ENCODE data around the gene AADACL4. TPM values are rescaled to one million over a fixed set of nuclear protein-coding genes. Genes with fewer than 3 reads are reported as not detected.

Gene AADACL4
- total RNA-seq, 1 donor from 2014 or later = not detected

- intact Hi-C loops (cut with micrococcal nuclease) = loop anchor here (1.0 kb wide), 1 partner anchor 14 kb away; the partner anchor contains the start of gene DHRS3
- peak; percentile 83 for DNase-seq
- Mint-ChIP-seq H3K4me1 (peaks cover 43% of the 10 kb centered on the region), H3K4me3 (peak overlapping the region; percentile 59), H3K9me3 (peaks cover 4% of the 10 kb centered on the region), H3K27ac (peak overlapping the region; percentile 80), H3K36me3 (ENCODE audit: low read depth) (peaks cover 40% of the 10 kb centered on the region), H3K27me3 (no peaks in the 10 kb centered on the region)
Observed at GRCh38 chr1:12604114-12604874, 39.6 kb upstream of the AADACL4 start.

- Mint-ChIP-seq H3K36me3 (ENCODE audit: low read depth) (peaks cover 44% of the 10 kb centered on the region), H3K4me1 (peaks cover 42% of the 10 kb centered on the region)
Observed at GRCh38 chr1:12604986-12605385, 38.9 kb upstream of the AADACL4 start.

GRCh38 chr1:12607263-12607662 lies 36.6 kb upstream of the AADACL4 start:
- Mint-ChIP-seq H3K27ac (no peak overlapping the region), H3K9me3 (peaks cover 4% of the 10 kb centered on the region), H3K36me3 (ENCODE audit: low read depth) (peaks cover 61% of the 10 kb centered on the region), H3K4me3 (no peak overlapping the region), H3K27me3 (no peaks in the 10 kb centered on the region), H3K4me1 (peaks cover 38% of the 10 kb centered on the region)
- intact Hi-C loops (cut with micrococcal nuclease) = no loop called here
- DNase-seq = no peak

More at GRCh38 chr1:12604986-12605385, 38.9 kb upstream of the AADACL4 start:
- no peak for DNase-seq
- no peak overlapping the region for H3K27ac Mint-ChIP-seq
- peaks cover 4% of the 10 kb centered on the region for H3K9me3 Mint-ChIP-seq
- intact Hi-C loops (cut with micrococcal nuclease) = loop anchor here (1.0 kb wide), 1 partner anchor 13 kb away; the partner anchor contains the start of gene DHRS3
- H3K27me3 Mint-ChIP-seq = no peaks in the 10 kb centered on the region
- H3K4me3 Mint-ChIP-seq = no peak overlapping the region

GRCh38 chr1:12608311-12608957 lies 35.5 kb upstream of the AADACL4 start:
- intact Hi-C loops (cut with micrococcal nuclease) = no loop called here
- H3K27me3 Mint-ChIP-seq = no peaks in the 10 kb centered on the region
- no peak for DNase-seq
- H3K36me3 Mint-ChIP-seq (ENCODE audit: low read depth) = peaks cover 71% of the 10 kb centered on the region
- H3K9me3 Mint-ChIP-seq = peaks cover 4% of the 10 kb centered on the region
- H3K4me3 Mint-ChIP-seq = no peak overlapping the region
- peaks cover 40% of the 10 kb centered on the region for H3K4me1 Mint-ChIP-seq
- H3K27ac Mint-ChIP-seq = no peak overlapping the region

- peaks cover 4% of the 10 kb centered on the region for H3K9me3 Mint-ChIP-seq
- no peaks in the 10 kb centered on the region for H3K27me3 Mint-ChIP-seq
- peak overlapping the region; percentile 13 for H3K27ac Mint-ChIP-seq
- DNase-seq = no peak
- H3K36me3 Mint-ChIP-seq (ENCODE audit: low read depth) = peaks cover 70% of the 10 kb centered on the region
- H3K4me3 Mint-ChIP-seq = no peak overlapping the region
- H3K4me1 Mint-ChIP-seq = peaks cover 43% of the 10 kb centered on the region
- intact Hi-C loops (cut with micrococcal nuclease) = loop anchor here (10.0 kb wide), 1 partner anchor 485 kb away; no protein-coding TSS in a partner anchor
Observed at GRCh38 chr1:12609469-12610003, 34.3 kb upstream of the AADACL4 start.

- Mint-ChIP-seq H3K4me3 (no peak overlapping the region), H3K9me3 (peaks cover 4% of the 10 kb centered on the region), H3K36me3 (ENCODE audit: low read depth) (peaks cover 72% of the 10 kb centered on the region), H3K27ac (no peak overlapping the region), H3K27me3 (peaks cover 2% of the 10 kb centered on the region), H3K4me1 (peaks cover 46% of the 10 kb centered on the region)
- intact Hi-C loops (cut with micrococcal nuclease) = loop anchor here (10.0 kb wide), 1 partner anchor 486 kb away; no protein-coding TSS in a partner anchor
- no peak for DNase-seq
Observed at GRCh38 chr1:12610305-12610935, 33.5 kb upstream of the AADACL4 start.

- H3K27me3 Mint-ChIP-seq = peaks cover 2% of the 10 kb centered on the region
- no peak overlapping the region for H3K27ac Mint-ChIP-seq
- H3K4me3 Mint-ChIP-seq = no peak overlapping the region
- peaks cover 49% of the 10 kb centered on the region for H3K4me1 Mint-ChIP-seq
- H3K9me3 Mint-ChIP-seq = peaks cover 4% of the 10 kb centered on the region
- H3K36me3 Mint-ChIP-seq (ENCODE audit: low read depth) = peaks cover 74% of the 10 kb centered on the region
- DNase-seq = no peak
- intact Hi-C loops (cut with micrococcal nuclease) = loop anchor here (10.0 kb wide), 1 partner anchor 486 kb away; no protein-coding TSS in a partner anchor
Observed at GRCh38 chr1:12610941-12611340, 32.9 kb upstream of the AADACL4 start.

- intact Hi-C loops (cut with micrococcal nuclease) = loop anchor here (10.0 kb wide), 1 partner anchor 488 kb away; no protein-coding TSS in a partner anchor
Observed at GRCh38 chr1:12613180-12613579, 30.7 kb upstream of the AADACL4 start.

GRCh38 chr1:12614402-12615158 lies 29.3 kb upstream of the AADACL4 start:
- H3K27ac Mint-ChIP-seq = peak overlapping the region; percentile 66
- H3K9me3 Mint-ChIP-seq = no peaks in the 10 kb centered on the region
- H3K4me3 Mint-ChIP-seq = peak overlapping the region; percentile 99
- intact Hi-C loops (cut with micrococcal nuclease) = loop anchor here (5.0 to 10.0 kb wide), 4 partner anchors 47 to 547 kb away; no protein-coding TSS in a partner anchor
- no peak for DNase-seq
- peaks cover 52% of the 10 kb centered on the region for H3K36me3 Mint-ChIP-seq (ENCODE audit: low read depth)
- peaks cover 2% of the 10 kb centered on the region for H3K27me3 Mint-ChIP-seq
- H3K4me1 Mint-ChIP-seq = peaks cover 64% of the 10 kb centered on the region

More at GRCh38 chr1:12613180-12613579, 30.7 kb upstream of the AADACL4 start:
- peaks cover 2% of the 10 kb centered on the region for H3K27me3 Mint-ChIP-seq
- H3K36me3 Mint-ChIP-seq (ENCODE audit: low read depth) = peaks cover 64% of the 10 kb centered on the region
- H3K9me3 Mint-ChIP-seq = no peaks in the 10 kb centered on the region
- H3K4me3 Mint-ChIP-seq = peak overlapping the region; percentile 23
- H3K27ac Mint-ChIP-seq = no peak overlapping the region
- H3K4me1 Mint-ChIP-seq = peaks cover 56% of the 10 kb centered on the region
- DNase-seq = no peak

- H3K27me3 Mint-ChIP-seq = peaks cover 2% of the 10 kb centered on the region
- H3K36me3 Mint-ChIP-seq (ENCODE audit: low read depth) = peaks cover 49% of the 10 kb centered on the region
- intact Hi-C loops (cut with micrococcal nuclease) = loop anchor here (5.0 to 10.0 kb wide), 4 partner anchors 48 to 548 kb away; no protein-coding TSS in a partner anchor
- H3K4me1 Mint-ChIP-seq = peaks cover 70% of the 10 kb centered on the region
- H3K9me3 Mint-ChIP-seq = no peaks in the 10 kb centered on the region
- H3K27ac Mint-ChIP-seq = peak overlapping the region; percentile 89
- peak overlapping the region; percentile 99 for H3K4me3 Mint-ChIP-seq
- no peak for DNase-seq
Observed at GRCh38 chr1:12615159-12615864, 28.6 kb upstream of the AADACL4 start.

GRCh38 chr1:12615865-12616708 lies 27.8 kb upstream of the AADACL4 start:
- intact Hi-C loops (cut with micrococcal nuclease) = loop anchor here (5.0 to 10.0 kb wide), 4 partner anchors 49 to 549 kb away; no protein-coding TSS in a partner anchor
- no peaks in the 10 kb centered on the region for H3K9me3 Mint-ChIP-seq
- H3K36me3 Mint-ChIP-seq (ENCODE audit: low read depth) = peaks cover 41% of the 10 kb centered on the region
- peak; percentile 73 for DNase-seq
- peak overlapping the region; percentile 89 for H3K27ac Mint-ChIP-seq
- H3K4me1 Mint-ChIP-seq = peaks cover 71% of the 10 kb centered on the region
- peak overlapping the region; percentile 99 for H3K4me3 Mint-ChIP-seq
- peaks cover 2% of the 10 kb centered on the region for H3K27me3 Mint-ChIP-seq
